ENCODE measurements around the gene PPM1H.
"Not testable (repeated sequence)": the region's sequence is repeated elsewhere in the genome, so short reads cannot be mapped to it uniquely, and the experiment has no call there.

Gene PPM1H

DNA sequence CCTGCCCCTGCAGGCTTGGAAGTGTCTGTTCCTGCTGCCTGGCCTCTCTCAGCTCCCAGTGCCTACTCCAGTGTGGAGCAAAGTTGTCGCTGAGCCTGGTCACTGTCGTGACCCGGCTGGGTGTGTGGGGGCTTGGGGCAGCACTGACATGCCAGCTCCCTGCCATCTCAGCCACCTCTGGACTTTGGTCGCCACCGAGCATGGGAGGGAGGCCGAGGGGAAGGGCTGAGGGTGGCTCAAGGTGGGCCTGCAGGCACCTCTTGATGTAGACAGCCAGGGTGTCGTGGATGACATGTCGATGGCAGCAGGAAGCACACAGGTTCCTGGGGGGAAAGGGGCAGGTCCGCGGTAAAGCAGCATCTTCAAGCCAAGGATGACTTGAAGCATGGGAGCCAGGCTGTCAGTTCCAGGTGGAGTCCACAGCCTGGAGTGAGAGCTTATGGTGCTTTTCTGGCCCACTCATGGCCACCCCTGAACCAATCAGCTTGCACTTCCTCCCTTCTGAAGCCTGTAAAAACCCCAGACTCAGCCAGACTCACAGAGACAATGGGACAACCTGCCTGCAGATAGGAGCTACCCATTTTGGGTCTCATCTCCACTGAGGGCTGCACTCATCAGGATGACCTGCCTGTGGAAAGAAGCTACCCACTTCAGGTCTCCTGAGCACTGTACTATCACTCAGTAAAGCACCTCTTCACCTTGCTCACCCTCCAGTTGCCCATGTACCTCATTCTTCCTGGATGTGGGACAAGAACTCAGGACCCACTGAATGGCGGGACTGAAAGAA is 258.2 kb downstream of the PPM1H start:
- DNase-seq, result no peak

DNA sequence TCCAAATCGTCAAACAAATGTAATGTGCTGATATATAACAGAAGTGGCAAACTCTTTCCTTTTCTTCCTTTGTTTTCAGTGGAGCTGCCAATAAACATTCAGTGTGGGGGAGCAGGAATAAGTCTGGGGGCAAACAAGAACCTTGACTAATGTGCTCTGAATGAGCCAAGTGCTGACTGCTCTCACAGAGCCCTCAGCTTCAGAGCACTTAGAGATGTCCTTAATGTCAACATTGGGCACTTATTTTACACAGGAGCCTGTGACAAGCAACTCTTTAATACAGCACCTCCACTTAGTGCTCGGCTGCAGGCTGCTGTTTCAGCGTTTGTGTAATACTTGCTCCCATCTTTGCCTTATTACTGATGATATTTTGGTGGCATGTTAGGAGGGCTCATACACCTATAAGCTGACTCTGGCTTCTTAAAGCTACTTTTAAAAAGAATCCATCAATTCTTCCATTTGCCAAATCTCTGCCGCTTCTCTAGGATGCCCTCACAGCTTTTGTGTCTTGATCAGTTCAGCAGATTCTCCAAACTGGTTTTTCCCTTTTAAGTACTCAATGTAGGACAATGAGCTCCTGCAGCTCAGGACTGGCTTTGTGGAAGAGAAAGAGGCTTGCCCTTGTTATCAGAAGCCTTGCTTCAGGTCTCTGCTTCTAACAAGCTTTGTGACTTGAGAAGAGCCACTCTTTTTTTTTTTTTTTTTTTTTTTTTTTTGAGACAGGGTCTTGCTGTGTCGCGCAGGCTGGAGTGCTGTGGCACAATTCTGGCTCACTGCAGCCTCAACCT is 261.7 kb downstream of the PPM1H start:
- no peak for DNase-seq

DNA sequence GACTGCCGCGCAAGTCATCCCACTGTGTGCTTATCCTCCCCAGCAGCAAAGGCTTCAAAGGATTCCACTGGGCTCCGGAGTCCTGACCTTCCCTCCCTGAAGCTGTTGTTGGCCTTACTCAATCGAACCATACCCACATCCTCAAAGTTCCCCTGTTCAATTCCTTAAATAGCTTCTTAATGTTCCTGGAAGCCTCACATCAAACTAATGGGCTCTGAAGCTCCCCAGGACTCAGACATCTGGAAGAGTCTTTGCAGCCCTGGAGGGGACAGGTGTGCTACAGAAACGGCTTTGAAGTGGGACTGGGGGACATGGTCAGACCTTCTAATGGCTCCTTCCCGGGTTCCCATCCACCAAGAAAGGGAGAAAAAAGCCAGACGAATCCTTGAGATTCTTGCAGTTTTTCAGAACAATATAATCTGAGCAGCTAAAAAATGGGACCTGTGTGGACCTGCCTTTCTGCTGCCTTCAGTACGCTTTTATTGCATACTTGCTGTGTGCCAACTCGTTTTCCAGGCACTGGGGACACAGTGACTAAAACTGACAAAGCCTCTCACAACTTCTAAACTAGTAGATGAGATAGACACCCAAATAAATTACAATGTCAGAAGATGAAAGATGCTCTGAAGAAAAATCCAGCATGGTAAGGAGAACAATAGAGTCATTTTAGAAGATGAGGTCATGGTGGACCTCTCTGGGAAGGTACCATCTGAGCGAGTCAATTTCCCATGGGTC is 263.8 kb downstream of the PPM1H start:
- DNase-seq, result no peak

DNA sequence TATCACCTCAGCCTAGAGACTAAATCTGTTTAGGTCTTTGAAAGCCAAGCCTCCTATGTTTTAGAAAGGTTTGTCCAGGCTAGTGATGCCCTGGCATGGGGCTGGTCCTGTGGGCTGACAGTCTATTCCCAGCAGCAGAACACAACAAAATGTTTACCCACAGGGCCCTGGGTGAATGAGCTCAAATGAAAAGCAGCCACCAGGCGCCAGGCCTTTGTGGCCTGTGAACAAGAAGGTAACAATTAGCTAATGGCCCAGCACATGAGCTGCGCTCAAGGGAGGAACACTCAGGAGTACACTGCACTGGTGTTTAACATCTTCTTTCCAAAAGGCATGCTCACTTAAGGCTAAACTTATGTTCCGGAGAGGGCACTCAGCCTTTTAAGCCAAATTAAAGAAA is 266.2 kb downstream of the PPM1H start:
- no peak for DNase-seq

DNA sequence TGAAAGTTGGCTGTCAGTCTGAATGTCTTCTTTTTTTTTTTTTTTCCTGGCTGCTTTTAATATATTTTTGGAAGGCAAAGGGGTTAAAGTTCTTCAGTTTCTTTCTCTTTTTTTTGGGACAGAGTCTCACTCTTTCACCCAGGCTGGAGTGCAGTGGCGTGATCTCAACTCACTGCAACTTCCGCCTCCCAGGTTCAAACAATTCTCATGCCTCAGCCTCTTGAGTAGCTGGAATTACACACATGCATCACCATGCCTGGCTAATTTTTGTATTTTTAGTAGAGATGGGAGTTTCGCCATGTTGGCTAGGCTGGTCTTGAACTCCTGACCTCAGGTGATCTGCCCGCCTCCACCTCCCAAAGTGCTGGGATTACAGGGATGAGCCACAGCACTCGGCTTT is 270.0 kb downstream of the PPM1H start:
- DNase-seq, result not testable (repeated sequence)

DNA sequence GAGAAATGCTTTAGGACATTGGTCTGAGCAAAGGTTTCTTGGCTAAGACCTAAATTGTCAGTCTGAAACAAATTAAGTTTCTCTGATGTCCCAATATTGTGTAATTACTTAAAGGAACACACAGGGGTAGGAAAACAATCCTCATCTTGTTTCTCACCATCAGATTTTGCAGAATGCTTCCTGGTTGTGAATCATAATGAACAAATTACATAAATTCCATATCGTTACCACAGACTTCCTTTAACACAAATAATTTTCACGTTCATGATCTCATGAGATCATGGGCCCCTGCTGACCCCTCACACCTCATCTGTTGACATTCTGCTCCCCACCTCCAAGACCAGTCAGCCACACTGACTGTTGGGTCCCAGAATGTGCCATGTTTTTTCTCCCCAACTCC is 274.2 kb downstream of the PPM1H start:
- peak; percentile 85 for DNase-seq

DNA sequence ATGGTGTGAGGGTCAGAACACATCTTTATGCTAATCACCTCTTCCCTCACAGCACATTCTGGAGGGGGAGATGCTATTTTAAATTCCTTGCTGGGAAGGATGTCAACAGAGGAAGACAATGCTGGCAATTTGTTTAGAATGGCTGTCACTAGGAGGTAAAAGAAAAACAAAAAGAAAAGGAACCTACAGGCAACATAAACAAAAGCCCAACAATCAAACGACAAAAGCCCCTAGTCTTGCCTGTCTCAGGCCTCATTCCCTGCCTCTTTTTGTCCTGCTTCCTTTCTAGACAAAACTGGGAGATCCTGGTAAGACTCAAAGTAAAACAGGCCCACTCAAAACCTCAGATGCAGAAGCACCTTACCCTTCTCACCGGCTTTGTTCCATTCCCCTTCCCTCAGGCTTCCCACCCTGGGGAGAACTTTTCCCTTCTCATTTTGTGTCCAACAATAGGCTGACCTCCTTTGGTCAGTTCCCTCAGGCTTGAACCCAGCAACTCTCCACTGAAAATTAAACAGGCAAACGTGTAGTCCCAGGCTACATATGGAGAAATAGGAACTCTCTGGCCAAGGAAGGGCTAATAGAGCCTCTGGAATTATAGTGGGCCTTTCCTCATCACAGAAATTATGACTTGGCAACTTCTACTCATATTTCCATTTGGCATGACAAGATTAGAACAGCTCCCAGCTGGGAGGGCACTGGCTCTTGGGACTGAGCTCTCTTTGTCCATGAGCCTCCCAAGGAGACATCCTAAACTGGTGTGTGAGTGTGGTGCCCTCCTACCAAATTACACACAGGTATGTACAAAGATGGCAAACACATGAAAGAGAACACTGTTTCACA is 275.3 kb downstream of the PPM1H start:
- no peak for DNase-seq

DNA sequence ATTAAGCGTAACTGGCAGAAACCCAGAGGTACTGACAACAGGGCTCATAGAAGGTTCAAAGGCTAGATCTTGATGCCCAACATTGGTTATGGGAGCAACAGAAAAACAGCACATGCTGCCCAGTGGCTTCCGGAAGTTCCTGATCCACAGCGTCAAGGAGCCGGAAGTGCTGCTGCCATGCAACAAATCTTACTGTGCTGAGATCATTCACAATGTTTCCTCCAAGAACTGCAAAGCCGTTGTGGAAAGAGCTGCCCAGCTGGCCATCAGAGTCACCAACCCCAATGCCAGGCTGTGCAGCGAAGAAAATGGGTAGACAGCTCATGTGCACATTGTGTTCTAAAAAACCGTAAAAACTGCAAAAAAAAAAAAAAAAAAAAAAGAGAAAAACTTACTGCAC is 276.0 kb downstream of the PPM1H start:
- no peak for DNase-seq

DNA sequence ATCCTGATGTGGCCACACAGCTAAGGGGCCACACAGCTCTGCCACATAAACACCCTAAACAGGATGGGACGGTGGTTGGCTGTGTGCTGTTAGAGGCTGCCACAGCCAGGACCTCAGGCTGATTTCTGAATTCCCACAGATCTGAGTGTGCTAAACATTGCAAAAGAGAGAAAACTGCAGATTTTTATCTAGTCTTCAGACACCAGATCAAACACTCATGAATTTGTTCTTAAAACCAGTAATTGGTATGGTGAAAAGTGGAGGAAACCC is 277.7 kb downstream of the PPM1H start:
- DNase-seq, result no peak

DNA sequence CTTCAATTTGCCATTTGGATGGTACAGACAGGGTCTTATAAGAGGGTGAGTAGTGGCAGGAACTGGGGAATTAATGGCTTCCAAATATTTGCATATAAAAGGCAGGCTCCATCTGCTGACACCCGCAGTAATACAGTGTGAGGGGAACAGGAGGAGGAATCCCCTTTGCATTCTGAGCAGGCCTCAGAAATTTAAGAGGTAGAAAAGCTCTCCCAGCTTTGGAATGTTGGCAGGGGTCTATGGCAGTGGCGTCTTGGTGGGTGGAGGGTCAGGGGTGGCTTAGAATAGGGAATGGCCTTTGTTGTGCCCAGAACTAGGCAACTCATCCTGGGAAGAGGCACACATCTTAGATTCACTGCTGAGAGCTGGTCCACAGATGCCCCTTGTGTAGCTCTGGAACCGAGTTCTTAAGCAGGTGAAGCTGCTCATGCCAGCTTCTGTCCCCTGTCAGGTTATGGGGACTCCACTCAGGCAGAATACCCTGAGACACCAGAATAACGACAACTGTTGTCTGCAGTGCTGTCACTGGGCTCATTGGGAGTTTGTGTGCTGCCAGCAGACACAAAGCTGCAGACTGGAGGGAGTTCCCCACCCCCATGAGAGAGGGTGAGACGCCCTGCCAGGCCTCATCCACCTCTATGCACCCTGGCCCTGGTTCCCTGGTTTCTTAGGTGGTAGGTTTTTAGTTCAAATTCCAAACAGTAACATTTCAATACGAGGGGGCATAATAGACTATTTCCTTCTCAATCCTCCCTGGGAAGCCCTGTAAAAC is 278.2 kb downstream of the PPM1H start:
- no peak for DNase-seq

DNA sequence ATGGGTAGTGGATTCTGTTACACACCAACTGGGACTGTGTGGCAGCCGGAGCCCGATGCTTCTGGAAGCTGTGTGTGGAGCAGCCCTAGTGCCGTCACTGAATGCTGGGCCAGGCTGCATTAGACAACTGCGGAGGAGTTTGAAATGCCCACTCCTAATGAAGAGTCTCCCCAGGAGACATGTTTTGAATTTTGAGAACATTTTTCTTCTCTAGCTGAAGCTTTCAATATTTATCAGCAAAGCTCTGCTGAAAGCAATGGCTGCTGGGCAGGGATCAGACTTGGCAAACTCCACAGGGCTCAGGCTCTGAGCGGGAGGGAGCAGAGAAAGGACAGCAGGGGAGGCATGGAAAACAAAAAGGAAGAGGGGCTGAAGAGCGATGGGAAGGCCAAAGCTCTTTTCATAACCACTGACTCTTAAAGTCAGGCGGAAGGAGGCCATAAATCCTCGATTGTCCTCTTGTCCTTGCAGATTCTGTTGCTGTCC is 279.2 kb downstream of the PPM1H start:
- no peak for DNase-seq

DNA sequence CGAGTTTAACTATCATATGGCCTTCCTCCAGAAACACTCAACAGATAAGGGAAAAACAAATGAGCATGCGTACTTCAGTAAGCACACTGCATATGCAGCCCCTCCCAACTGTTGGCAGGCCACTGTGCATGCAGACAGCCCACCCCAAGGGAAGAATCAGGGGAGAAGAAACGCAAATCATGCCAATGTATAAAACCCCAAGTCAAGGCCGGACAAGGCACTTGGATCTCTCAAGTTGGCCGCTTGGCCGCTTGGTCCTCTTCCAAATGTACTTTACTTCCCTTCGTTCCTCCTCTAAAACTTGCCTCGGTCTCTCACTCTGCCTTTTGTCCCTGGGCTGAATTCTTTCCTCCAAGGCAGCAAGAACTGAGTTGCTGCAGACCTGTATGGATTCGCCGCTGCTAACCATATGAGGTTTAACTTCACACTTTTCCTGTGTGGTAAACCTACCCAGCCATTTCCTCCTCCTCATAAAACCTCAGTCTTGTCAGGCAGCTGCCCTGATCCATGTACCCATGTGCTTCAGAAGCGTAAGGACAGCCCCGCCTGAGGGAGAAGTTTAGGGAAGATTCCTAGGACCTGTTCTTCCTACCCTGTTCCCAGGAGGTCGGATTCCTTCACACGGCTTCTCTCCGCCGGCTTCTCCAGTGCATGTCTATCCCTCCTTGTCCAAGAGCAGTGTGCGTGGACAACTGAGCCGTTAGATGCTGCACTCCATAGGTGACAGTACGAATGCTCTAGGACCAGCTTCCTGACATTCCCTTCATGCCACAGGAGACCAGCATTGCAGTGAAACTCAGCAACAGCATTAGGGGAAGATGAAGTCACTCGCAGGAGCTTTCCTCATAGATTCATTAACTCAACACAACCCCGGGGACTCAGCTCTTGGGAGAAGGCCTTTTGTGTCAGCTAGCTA is 280.4 kb downstream of the PPM1H start:
- no peak for DNase-seq

DNA sequence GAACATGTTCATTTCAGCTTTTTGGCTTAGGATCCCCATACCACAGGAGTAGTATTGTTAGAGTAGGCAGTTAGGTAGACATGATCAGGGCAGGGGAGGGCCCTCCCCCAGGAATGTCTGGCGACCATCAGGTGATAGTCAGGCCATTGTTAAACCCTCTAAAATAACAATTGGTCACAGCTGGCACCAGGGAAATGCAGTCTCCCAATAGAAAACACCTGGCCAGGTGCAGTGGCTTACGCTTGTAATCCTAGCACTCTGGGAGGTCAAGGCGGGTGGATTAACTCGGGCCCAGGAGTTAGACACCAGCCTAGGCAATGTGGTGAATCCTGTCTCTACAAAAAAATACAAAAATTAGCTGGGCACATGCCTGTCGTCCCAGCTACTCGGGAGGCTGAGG is 281.2 kb downstream of the PPM1H start:
- DNase-seq, result no peak

DNA sequence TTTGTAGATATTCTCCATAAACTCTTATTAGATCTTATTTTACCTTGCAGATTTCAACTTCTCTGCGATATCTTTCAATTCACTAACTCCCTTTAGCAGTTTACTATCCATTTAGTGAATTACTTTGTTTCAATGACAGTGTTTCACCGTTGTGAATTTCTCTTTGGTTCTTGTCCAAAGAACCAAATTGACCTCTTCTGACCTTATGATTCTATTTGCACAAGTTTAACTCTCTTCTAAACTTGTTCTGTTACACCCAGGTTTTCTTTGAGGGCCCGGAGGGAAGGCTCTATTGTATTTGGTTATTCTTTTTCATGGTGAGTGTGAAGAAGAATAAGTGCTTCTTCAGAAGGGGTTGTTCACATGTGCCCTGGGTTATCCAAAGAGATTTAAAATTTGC is 281.6 kb downstream of the PPM1H start:
- DNase-seq, result no peak

DNA sequence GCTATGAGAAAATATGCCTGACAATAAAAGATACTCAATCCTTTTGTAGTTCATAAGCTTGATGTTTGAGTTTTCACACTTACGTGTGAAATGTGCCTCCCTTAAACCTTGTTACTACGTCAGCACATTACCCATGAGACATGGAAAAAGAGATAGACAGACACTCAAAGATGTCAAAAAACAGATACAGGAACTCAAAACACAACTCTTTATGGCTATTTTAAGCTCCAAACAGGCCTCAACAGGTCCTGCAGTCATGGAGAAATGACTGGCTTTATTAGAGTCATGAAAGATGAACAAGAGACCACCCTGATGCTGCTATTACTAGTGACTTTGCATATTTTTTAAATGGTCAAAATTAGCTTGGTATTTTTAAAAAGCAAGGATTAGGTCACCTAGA is 283.8 kb downstream of the PPM1H start:
- no peak for DNase-seq

DNA sequence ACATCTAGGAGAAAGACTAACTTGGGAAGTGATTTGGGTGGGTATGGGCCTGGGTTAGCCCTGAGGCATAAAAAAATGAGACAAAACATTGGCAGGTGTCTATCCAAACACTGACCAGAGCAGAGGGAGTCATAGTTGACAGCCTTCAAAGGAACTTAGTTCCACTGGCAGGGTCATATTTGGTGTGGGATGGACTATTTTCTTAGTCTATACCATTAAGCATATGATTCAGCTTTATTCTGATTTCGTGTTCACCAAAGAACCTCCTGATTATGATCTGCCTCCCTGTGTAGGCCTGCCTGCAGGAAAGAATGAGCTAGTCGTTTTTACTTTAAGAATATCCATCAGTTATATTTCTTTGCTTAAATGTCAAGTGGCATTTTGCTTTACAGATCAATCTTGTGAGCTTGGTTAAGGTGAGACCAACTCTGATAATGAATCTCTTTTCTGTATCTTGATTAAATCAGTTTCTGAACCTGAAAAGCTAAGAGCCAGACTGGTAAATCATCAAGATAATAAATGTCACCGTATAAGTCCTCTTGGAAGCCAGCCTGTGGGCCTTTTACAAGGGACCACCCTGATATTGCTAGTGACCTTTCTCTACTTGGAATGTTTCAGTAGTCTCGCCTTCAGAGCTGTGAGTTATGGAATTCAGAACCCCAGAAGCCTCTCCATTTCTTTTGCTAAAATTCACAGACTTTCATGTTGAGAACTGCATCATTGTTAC is 285.4 kb downstream of the PPM1H start:
- no peak for DNase-seq

DNA sequence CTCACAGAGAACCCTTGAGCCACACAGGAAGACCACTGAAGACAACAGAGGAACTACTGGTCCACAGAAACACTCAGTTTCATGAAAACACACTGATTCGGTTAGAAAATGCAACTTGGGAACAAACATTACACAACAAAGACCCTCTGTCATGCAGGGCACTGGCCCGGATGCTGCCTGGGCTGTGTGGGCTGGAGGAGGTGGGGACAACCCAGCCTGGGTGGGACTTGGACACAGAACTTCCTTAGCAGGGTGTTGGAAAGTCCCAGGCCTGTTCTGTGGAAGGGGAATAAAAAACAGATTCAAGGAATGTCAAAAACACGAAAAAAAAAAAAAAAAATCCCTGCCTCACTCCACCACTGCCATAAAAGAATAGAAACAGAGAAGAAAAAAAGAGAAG is 287.4 kb downstream of the PPM1H start:
- no peak for DNase-seq

DNA sequence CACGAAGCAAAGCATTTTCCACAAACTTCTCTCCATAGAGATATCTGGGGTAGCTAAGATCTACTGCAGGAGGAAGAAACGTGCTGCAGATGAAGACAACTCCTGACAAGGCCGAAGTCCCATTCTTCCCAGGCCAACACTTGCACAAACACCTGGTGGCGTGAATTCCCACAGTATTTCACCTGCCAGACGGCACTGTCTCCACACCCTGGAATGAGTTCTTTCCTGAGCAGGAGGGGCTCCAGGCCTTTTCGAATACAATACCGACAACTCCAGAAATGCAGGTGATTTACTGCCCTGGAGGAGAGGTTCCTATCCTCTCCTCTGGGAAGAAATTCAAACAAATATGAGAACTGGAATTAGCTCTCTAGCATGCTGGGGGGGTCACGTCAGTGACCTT is 288.4 kb downstream of the PPM1H start:
- no peak for DNase-seq

DNA sequence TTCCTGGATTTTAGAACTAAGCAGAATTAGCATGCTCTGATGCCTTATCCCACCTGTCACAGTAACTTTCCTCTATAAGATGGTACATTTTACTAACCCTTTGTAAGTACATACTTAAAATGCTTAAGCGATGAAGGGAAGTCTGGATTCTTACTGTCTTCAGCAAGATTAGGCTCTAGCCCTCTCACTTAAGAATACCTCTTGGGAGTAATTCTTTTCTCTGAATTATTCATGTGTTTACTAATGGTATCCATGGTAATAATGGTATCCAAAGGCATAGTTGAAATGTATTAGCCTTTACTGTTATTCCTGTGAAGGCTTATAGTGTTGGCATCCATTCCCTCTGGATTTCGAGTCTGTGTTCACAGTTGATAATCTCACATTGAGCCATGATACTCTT is 291.5 kb downstream of the PPM1H start:
- peak; percentile 67 for DNase-seq

DNA sequence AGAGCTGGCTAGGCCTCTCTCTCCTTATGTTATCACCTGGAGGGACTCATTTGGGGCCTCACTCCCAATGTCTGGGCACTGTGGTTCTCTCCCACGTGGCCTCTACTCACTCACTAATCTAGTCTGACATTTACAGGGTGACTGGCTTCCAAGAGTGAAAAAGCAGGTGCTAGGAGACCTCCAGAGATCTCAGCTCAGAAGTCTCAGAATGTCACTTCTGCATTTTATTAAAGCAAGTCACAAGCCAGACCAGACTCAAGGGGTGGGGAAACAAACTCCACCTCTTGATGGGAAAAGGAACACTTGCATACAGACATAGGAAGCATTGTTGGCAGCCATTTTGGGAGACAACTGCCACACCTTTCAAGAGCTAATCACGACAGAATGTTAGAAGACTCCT is 292.5 kb downstream of the PPM1H start:
- DNase-seq, result no peak

All from fibroblast of skin of right quadriceps (primary cell).